GM19328 (cell line): ENCODE results near the gene RRAGD.

Experiments used
- ATAC-seq: cut with Tn5 transposase; IDR thresholded peaks from one replicate; pipeline ENCODE4 v1.9.1; 2021; ENCODE audit warnings: mild to moderate bottlenecking, moderate library complexity; ENCODE audit not compliant: unreplicated experiment

The RRAGD gene

GRCh38 chr6:89350281-89350966 is 61.6 kb downstream of the RRAGD start:
- ATAC-seq: no peak

GRCh38 chr6:89348372-89348771 is 63.7 kb downstream of the RRAGD start:
- ATAC-seq: no peak

GRCh38 chr6:89347825-89348224 is 64.2 kb downstream of the RRAGD start:
- ATAC-seq: no peak

GRCh38 chr6:89346433-89346832 is 65.6 kb downstream of the RRAGD start:
- no peak for ATAC-seq

- ATAC-seq: no peak
Observed at GRCh38 chr6:89339565-89339964, 72.5 kb downstream of the RRAGD start.

GRCh38 chr6:89335164-89335563 is 76.9 kb downstream of the RRAGD start:
- ATAC-seq: no peak

- ATAC-seq: no peak
Observed at GRCh38 chr6:89330910-89331309, 81.2 kb downstream of the RRAGD start.

- no peak for ATAC-seq
Observed at GRCh38 chr6:89328976-89329375, 83.1 kb downstream of the RRAGD start.

- ATAC-seq: no peak
Observed at GRCh38 chr6:89324304-89324703, 87.8 kb downstream of the RRAGD start.

GRCh38 chr6:89323511-89323971 is 88.5 kb downstream of the RRAGD start:
- ATAC-seq: no peak

GRCh38 chr6:89321131-89321970 is 90.7 kb downstream of the RRAGD start:
- no peak for ATAC-seq

GRCh38 chr6:89320012-89320559 is 92.0 kb downstream of the RRAGD start:
- ATAC-seq: no peak

- ATAC-seq: no peak
Observed at GRCh38 chr6:89317067-89317466, 95.0 kb downstream of the RRAGD start.

GRCh38 chr6:89315249-89315885 is 96.7 kb downstream of the RRAGD start, which contains the start of gene GABRR2:
Gene GABRR2, minus strand, starts transcription at chr6:89315299. Its CDS starts 134 bp downstream, at chr6:89315165.
- no peak for ATAC-seq

GRCh38 chr6:89314692-89315091 is 97.4 kb downstream of the RRAGD start:
- ATAC-seq: no peak
